ENCODE data around the gene RBBP6. TPM values are rescaled to one million over a fixed set of nuclear protein-coding genes. Genes with fewer than 3 reads are reported as not detected.

The RBBP6 gene
- total and polyA plus RNA-seq, 9 of the 15 experiments (the other 6 are each of a cell fraction or from before 2014, with no cell fraction given): 19.2 to 76.6 (median 42.7) TPM

DNA sequence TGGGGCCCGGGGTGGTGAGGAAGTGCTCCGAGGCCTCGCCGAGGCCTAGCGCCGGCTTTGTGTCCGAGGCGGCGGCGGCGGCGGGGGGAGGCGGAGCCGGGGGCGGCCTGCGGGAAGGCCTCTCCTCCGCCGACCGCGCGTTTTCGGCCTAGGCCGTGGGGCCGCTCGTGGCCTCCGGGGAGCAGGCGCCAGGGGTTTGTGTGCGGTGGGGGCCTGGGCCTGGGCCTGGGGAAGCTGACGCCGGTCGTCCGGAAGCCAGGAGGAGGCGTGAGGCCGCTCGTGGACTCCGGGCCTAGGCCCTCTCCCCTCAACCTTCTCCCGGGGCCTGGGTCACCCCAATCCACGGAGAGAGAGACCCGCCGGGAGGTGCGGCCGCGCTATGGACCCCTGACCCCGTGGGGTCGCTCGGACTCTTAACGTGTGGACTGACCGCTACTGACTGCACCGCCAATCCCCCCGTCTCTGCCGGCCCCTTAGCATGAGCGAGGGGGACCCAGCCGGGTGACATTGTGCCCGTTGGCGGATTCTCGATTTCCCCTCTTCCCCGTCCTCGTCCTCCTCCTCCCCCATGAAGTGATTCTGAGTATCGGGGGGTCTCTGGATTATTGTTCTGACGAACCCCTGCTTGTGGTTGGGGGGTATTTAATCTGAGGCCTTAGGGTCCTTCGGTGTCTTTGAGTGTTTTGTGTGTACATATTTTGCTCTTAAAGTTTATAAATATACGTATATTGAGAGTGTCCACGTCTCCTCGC, 660 bp downstream of the RBBP6 start (continued):
- peak; percentile 62 for TF ChIP-seq PHF8 (IDR thresholded peaks at IDR 0.05; ENCODE audit: borderline replicate concordance, low read length)
- TF ChIP-seq CC2D1A (IDR thresholded peaks at IDR 0.05): 0 out of 2 replicates have a peak, but pooled peaks have one; percentile 23
- TF ChIP-seq, protein P1, sequence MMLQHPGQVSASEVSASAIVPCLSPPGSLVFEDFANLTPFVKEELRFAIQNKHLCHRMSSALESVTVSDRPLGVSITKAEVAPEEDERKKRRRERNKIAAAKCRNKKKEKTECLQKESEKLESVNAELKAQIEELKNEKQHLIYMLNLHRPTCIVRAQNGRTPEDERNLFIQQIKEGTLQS (IDR thresholded peaks at IDR 0.05): no peak
- TF ChIP-seq, protein P1 (CRISPR knock-in tag; conservative IDR thresholded peaks at IDR 0.05): no peak
- peak; percentile 79; the same call in 1 of the 2 replicates for TF ChIP-seq ZBTB7A (IDR thresholded peaks at IDR 0.05; ENCODE audit: borderline replicate concordance, control insufficient read depth, low read depth, low read length)
- TF ChIP-seq, protein P2, sequence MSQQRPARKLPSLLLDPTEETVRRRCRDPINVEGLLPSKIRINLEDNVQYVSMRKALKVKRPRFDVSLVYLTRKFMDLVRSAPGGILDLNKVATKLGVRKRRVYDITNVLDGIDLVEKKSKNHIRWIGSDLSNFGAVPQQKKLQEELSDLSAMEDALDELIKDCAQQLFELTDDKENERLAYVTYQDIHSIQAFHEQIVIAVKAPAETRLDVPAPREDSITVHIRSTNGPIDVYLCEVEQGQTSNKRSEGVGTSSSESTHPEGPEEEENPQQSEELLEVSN (IDR thresholded peaks at IDR 0.05; ENCODE audit: borderline replicate concordance in 1 of 2, extremely low read depth in 1 of 2, insufficient read depth in 1 of 2, insufficient read length in 1 of 2, low read depth in 1 of 2, low read length in 1 of 2, poor library complexity in 1 of 2, severe bottlenecking in 1 of 2): peak in 1 of 2 experiments; percentile 14
- no peak; the same call in 1 of the 2 replicates for TF ChIP-seq POLR2H (tag; IDR thresholded peaks at IDR 0.05; ENCODE audit: low read depth)
- TF ChIP-seq, protein P3, sequence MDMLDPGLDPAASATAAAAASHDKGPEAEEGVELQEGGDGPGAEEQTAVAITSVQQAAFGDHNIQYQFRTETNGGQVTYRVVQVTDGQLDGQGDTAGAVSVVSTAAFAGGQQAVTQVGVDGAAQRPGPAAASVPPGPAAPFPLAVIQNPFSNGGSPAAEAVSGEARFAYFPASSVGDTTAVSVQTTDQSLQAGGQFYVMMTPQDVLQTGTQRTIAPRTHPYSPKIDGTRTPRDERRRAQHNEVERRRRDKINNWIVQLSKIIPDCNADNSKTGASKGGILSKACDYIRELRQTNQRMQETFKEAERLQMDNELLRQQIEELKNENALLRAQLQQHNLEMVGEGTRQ (CRISPR knock-in tag; IDR thresholded peaks at IDR 0.05): 0 out of 2 replicates have a peak, but pooled peaks have one; percentile 8
- no peak for TF ChIP-seq ARNT (IDR thresholded peaks at IDR 0.05)
- TF ChIP-seq, protein P4, sequence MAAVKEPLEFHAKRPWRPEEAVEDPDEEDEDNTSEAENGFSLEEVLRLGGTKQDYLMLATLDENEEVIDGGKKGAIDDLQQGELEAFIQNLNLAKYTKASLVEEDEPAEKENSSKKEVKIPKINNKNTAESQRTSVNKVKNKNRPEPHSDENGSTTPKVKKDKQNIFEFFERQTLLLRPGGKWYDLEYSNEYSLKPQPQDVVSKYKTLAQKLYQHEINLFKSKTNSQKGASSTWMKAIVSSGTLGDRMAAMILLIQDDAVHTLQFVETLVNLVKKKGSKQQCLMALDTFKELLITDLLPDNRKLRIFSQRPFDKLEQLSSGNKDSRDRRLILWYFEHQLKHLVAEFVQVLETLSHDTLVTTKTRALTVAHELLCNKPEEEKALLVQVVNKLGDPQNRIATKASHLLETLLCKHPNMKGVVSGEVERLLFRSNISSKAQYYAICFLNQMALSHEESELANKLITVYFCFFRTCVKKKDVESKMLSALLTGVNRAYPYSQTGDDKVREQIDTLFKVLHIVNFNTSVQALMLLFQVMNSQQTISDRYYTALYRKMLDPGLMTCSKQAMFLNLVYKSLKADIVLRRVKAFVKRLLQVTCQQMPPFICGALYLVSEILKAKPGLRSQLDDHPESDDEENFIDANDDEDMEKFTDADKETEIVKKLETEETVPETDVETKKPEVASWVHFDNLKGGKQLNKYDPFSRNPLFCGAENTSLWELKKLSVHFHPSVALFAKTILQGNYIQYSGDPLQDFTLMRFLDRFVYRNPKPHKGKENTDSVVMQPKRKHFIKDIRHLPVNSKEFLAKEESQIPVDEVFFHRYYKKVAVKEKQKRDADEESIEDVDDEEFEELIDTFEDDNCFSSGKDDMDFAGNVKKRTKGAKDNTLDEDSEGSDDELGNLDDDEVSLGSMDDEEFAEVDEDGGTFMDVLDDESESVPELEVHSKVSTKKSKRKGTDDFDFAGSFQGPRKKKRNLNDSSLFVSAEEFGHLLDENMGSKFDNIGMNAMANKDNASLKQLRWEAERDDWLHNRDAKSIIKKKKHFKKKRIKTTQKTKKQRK (IDR thresholded peaks at IDR 0.05; ENCODE audit: borderline replicate concordance, low read depth, low read length): no peak
- TF ChIP-seq CBX1 (IDR thresholded peaks at IDR 0.05; ENCODE audit: low read depth): no peak
